HCEC 1CT (cell line): Measurements from ENCODE around the gene PLK1.
"Not testable (repeated sequence)": the region's sequence is repeated elsewhere in the genome, so short reads cannot be mapped to it uniquely, and the experiment has no call there.

ENCODE experiments used
- DNase-seq: peaks from one replicate; pipeline ENCODE4 v3.0.0-alpha.2; 2017

PLK1 gene

GRCh38 chr16:23712976-23713375 is 34.3 kb downstream of the PLK1 start, which contains the start of gene ERN2:
TSS of gene ERN2 (minus strand) at chr16:23713222. CDS start at chr16:23713187, 35 bp downstream.
- DNase-seq, result no peak

DNA sequence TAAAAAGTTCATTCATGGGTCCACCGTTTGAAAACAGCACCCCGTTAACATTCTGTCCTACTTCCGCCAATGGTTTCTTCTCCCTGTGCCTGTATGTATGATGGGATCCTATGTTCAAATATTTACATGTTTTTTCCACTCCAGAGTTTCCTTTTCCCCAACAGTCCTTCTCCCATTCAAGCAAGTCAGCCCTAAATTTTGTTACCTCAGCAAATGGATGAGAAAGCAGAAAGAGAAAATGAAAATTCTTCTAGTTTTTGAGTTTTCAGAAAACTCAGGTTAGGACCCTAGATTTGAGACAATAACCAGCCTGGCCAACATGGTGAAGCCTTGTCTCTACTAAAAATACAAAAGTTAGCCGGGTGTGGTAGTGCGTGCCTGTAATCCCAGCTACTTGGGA is 37.8 kb downstream of the PLK1 start:
- no peak for DNase-seq

- not testable (repeated sequence) for DNase-seq
Observed at GRCh38 chr16:23722613-23723240, 44.0 kb downstream of the PLK1 start.

- DNase-seq, result no peak
Observed at GRCh38 chr16:23724096-23724784, 45.6 kb downstream of the PLK1 start.

GRCh38 chr16:23724785-23725131 is 46.1 kb downstream of the PLK1 start:
- DNase-seq, result no peak

- no peak for DNase-seq
Observed at GRCh38 chr16:23726710-23727109, 48.0 kb downstream of the PLK1 start.

DNA sequence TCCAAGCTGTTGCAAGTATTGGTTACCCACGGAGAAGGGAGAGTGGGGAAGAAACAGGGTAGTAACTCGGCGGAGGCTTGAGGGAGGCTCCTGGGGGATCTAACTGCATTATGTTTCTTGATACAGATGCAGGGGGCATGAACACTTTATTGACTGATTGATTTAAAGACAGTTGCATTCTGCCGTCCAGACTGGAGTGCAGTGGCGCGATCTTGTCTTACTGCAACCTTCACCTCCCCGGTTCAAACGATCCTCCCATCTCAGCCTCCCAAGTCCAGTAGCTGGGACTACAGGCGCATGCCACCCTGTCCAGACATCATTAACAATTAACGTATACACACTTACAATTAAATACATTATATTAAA is 49.4 kb downstream of the PLK1 start:
- DNase-seq, result no peak

DNA sequence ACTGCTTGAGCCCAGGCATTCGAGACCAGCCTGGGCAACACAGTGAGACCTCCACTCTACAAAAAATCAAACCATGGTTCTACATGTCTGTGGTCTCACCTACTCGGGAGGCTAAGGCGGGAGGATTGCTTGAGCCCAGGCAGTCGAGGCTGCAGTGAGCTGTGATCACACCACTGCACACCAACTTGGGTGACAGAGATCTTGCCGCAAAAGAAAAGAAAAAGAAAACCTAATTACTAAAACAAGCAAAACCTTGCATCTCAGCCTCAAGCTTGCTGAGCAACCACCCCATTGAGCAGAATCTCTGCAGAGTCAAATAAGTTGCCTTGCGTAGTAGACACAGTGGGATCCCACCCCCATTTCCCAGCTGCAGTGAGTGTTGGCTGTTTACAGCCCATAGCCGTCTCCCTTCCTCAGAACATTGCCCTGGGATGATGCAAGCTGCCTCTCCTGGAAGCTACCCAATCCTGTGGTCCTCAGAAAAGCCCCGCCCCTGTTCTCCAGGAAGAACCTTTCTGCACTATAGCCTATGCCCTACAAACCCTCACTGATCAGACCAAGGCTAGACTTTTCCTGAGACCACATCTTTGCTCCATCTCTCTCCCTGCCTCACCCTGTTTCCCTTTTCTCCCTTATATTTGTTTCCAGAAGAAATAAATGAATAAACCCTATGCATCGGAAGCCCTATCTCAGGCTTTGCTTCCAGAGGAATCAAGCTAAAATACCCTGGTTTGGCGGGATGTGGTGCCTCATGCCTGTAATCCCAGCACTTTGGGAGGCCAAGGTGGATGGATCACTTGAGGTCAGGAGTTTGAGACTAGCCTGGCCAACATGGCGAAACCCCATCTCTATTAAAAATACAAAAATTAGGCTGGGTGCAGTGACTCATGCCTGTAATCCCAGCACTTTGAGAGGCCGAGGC is 51.1 kb downstream of the PLK1 start:
- peak; percentile 35 for DNase-seq

- DNase-seq, result no peak
Observed at GRCh38 chr16:23734176-23734893, 55.6 kb downstream of the PLK1 start.

DNA sequence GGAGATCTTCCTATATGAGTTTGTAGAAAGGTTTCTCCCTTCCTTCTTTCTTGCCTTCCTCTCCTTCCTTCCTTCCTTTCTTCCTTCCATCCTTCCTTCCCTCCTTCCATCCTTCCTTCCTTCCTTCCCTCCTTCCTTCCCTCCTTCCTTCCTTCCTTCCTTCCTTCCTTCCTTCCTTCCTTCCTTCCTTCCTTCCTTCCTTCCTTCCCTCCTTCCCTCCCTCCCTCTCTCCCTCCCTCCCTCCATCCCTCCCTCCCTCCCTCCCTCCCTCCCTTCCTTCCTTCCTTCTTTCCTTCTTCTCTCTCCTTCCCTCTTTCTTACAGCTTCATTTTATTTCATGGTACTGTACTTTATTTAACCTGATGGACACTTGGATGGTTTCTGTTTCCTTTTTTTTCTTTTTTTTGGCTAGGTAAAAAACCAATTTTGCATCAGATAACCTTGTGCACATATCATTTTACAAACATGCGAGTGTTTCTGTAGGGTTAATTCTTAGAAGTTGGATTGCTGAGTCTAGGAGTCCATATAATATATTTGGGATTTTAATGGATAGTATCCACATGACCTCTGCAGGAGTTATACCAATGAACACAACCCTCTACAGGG is 58.8 kb downstream of the PLK1 start:
- DNase-seq, result not testable (repeated sequence)

GRCh38 chr16:23739516-23739915 is 60.8 kb downstream of the PLK1 start:
- no peak for DNase-seq
